Keratinocyte (primary cell): ENCODE data around the gene TNS3. TPM values are rescaled to one million over a fixed set of nuclear protein-coding genes. Genes with fewer than 3 reads are reported as not detected.
A peak's percentile ranks its signal among the peaks of the same experiment; 100 is the strongest.

ENCODE experiments used
- DNase-seq: peaks from one replicate; pipeline ENCODE4 v3.0.0-alpha.2; 2011; ENCODE audit warnings: low read depth, missing footprints, low spot score
- FAIRE-seq: peaks from 2 replicates; lab custom pipeline; 2011; peaks lifted over from hg19 to GRCh38; lab: Jason Lieb, UNC
- H2AFZ ChIP-seq: 2 replicates; pipeline ENCODE4 v1.6.0; 2012; ENCODE audit warnings: low read length, control low read depth, inconsistent platforms; ENCODE audit not compliant: control insufficient read depth
- H3K27ac ChIP-seq: 2 replicates; pipeline ENCODE4 v1.5.1; 2011; ENCODE audit warnings: low read length; ENCODE audit not compliant: control insufficient read depth, insufficient read depth
- H3K27me3 ChIP-seq: 3 replicates; pipeline ENCODE4 v1.6.0; 2011; ENCODE audit warnings: low read length; ENCODE audit not compliant: control insufficient read depth, insufficient read depth; ENCODE audit errors: extremely low read depth
- H3K36me3 ChIP-seq, 2 experiments: 2 replicates in 1 of 2; 3 replicates in 1 of 2; pipeline ENCODE4 v1.5.1; 2011; ENCODE audit warnings: low read length in 2 of 2, mild to moderate bottlenecking in 1 of 2; ENCODE audit not compliant: control insufficient read depth in 2 of 2, insufficient read depth in 2 of 2; ENCODE audit errors: extremely low read depth in 1 of 2
- H3K4me1 ChIP-seq: 3 replicates; pipeline ENCODE4 v1.5.1; 2011; ENCODE audit warnings: low read length; ENCODE audit not compliant: control insufficient read depth, insufficient read depth; ENCODE audit errors: extremely low read depth
- H3K4me2 ChIP-seq: 3 replicates; pipeline ENCODE4 v1.6.0; 2011; ENCODE audit warnings: low read depth, low read length; ENCODE audit not compliant: control insufficient read depth, insufficient read depth; ENCODE audit errors: extremely low read depth
- H3K4me3 ChIP-seq, 3 experiments: fragments of 200-600 bp in 1 of 3; sonication (generic) in 1 of 3; 2 replicates in 2 of 3; 3 replicates in 1 of 3; pipeline ENCODE4 v1.5.1; 2011 to 2016; ENCODE audit warnings: low read length in 3 of 3, mild to moderate bottlenecking in 3 of 3, control low read depth in 2 of 3, inconsistent platforms in 1 of 3, low read depth in 1 of 3, mixed read lengths in 1 of 3, mixed run types in 1 of 3, moderate library complexity in 1 of 3; ENCODE audit not compliant: control insufficient read depth in 2 of 3, insufficient read depth in 2 of 3; ENCODE audit errors: extremely low read depth in 1 of 3
- H3K79me2 ChIP-seq: 2 replicates; pipeline ENCODE4 v1.6.0; 2012; ENCODE audit warnings: low read length; ENCODE audit not compliant: control insufficient read depth, insufficient read depth
- H3K9ac ChIP-seq: 3 replicates; pipeline ENCODE4 v1.6.0; 2011; ENCODE audit warnings: low read length; ENCODE audit not compliant: control insufficient read depth, insufficient read depth; ENCODE audit errors: extremely low read depth
- H3K9me1 ChIP-seq: 3 replicates; pipeline ENCODE4 v1.6.0; 2011; ENCODE audit warnings: low read length; ENCODE audit not compliant: control insufficient read depth, insufficient read depth; ENCODE audit errors: extremely low read depth
- H3K9me3 ChIP-seq: 2 replicates; pipeline ENCODE4 v1.5.1; 2012; ENCODE audit warnings: low read depth, low read length; ENCODE audit not compliant: control insufficient read depth
- H4K20me1 ChIP-seq: 3 replicates; pipeline ENCODE4 v1.6.0; 2011; ENCODE audit warnings: low read length; ENCODE audit not compliant: control insufficient read depth, insufficient read depth; ENCODE audit errors: extremely low read depth
- EZH2 ChIP-seq: IDR thresholded peaks from one replicate; pipeline ENCODE4 v1.6.1; 2012; ENCODE audit warnings: inconsistent platforms, mild to moderate bottlenecking, low read length, moderate library complexity
- dilution Hi-C: fragments of 300-500 bp; cut with MboI; formaldehyde crosslinking; loops from one replicate; pipeline ENCODE4 v1.7.0; 2020; ENCODE audit warnings: low sequenced_read_pairs; ENCODE audit not compliant: extremely low pct_ligation_motif_present
- polyA plus RNA-seq, 5 experiments: library from polyadenylated mRNA; depleted of rRNA in 3 of 5; stranded (reverse) in 3 of 5; stranded (forward) in 1 of 5; unstranded in 1 of 5; fragments of >200 nt; gene quantifications; 1 replicate in 1 of 5; 2 replicates in 3 of 5; 3 replicates in 1 of 5; pipeline versions ENCODE4 v1.2.1 to v1.2.3, GENCODE V29; 2011 to 2012; ENCODE audit warnings: missing spikeins in 2 of 5, low read depth in 1 of 5, low replicate concordance in 1 of 5
- TF ChIP-seq, protein P1 (sequence below), 3 experiments: IDR thresholded peaks in 1 of 3; conservative IDR thresholded peaks in 1 of 3; optimal IDR thresholded peaks in 1 of 3; 2 replicates in 2 of 3; 3 replicates in 1 of 3; pipeline versions ENCODE3 to v1.5.1; 2011; ENCODE audit warnings: low read length in 3 of 3, mild to moderate bottlenecking in 3 of 3, moderate library complexity in 2 of 3, control low read depth in 1 of 3, inconsistent platforms in 1 of 3; ENCODE audit not compliant: insufficient read depth in 2 of 3; ENCODE audit errors: extremely low read depth in 1 of 3

TNS3 gene
- polyA plus RNA-seq, 1 donor (not counting 4 experiments of a cell fraction or from before 2014, with no cell fraction given): 3.9 TPM

GRCh38 chr7:47290867-47291266 lies 291.0 kb downstream of the TNS3 start:
- peak overlapping the region in 1 of 3 experiments; percentile 31 for H3K4me3 ChIP-seq
- H2AFZ ChIP-seq: no peak overlapping the region
- DNase-seq: no peak
- H3K9me1 ChIP-seq: no peaks in the 10 kb centered on the region
- FAIRE-seq: no peak
- peak overlapping the region; percentile 33 for H3K4me2 ChIP-seq
- H3K9ac ChIP-seq: no peak overlapping the region
- peaks cover 34% of the 10 kb centered on the region for H3K4me1 ChIP-seq
- H3K27me3 ChIP-seq: no peaks in the 10 kb centered on the region
- H3K9me3 ChIP-seq: no peaks in the 10 kb centered on the region
- H3K36me3 ChIP-seq: no peaks in the 10 kb centered on the region
- H4K20me1 ChIP-seq: no peaks in the 10 kb centered on the region
- no peak for TF ChIP-seq EZH2
- TF ChIP-seq, protein P1, sequence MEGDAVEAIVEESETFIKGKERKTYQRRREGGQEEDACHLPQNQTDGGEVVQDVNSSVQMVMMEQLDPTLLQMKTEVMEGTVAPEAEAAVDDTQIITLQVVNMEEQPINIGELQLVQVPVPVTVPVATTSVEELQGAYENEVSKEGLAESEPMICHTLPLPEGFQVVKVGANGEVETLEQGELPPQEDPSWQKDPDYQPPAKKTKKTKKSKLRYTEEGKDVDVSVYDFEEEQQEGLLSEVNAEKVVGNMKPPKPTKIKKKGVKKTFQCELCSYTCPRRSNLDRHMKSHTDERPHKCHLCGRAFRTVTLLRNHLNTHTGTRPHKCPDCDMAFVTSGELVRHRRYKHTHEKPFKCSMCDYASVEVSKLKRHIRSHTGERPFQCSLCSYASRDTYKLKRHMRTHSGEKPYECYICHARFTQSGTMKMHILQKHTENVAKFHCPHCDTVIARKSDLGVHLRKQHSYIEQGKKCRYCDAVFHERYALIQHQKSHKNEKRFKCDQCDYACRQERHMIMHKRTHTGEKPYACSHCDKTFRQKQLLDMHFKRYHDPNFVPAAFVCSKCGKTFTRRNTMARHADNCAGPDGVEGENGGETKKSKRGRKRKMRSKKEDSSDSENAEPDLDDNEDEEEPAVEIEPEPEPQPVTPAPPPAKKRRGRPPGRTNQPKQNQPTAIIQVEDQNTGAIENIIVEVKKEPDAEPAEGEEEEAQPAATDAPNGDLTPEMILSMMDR (optimal IDR thresholded peaks at IDR 0.05 in 1 of 3, IDR thresholded peaks at IDR 0.05 in 1 of 3, conservative IDR thresholded peaks at IDR 0.05 in 1 of 3; ENCODE audit: extremely low read depth in 1 of 3, insufficient read depth in 2 of 3, low read length in 3 of 3): no peak
- H3K79me2 ChIP-seq: no peaks in the 10 kb centered on the region
- dilution Hi-C loops: no loop called here
- peak overlapping the region; percentile 75 for H3K27ac ChIP-seq

- TF ChIP-seq, protein P1 (optimal IDR thresholded peaks at IDR 0.05 in 1 of 3, IDR thresholded peaks at IDR 0.05 in 1 of 3, conservative IDR thresholded peaks at IDR 0.05 in 1 of 3; ENCODE audit: extremely low read depth in 1 of 3, insufficient read depth in 2 of 3, low read length in 3 of 3): no peak
- no peak for TF ChIP-seq EZH2
- H2AFZ ChIP-seq: no peak overlapping the region
- no peaks in the 10 kb centered on the region for H3K9me1 ChIP-seq
- no peak overlapping the region for H3K9ac ChIP-seq
- H3K27ac ChIP-seq: peak overlapping the region; percentile 75
- peak overlapping the region; percentile 33 for H3K4me2 ChIP-seq
- peaks cover 30% of the 10 kb centered on the region for H3K4me1 ChIP-seq
- no peak for DNase-seq
- no peaks in the 10 kb centered on the region for H3K36me3 ChIP-seq
- no peaks in the 10 kb centered on the region for H3K27me3 ChIP-seq
- no peaks in the 10 kb centered on the region for H3K79me2 ChIP-seq
- no peaks in the 10 kb centered on the region for H3K9me3 ChIP-seq
- no peak overlapping the region for H3K4me3 ChIP-seq
- dilution Hi-C loops: no loop called here
- no peaks in the 10 kb centered on the region for H4K20me1 ChIP-seq
- FAIRE-seq: peak; percentile 81
Observed at GRCh38 chr7:47290466-47290865, 291.4 kb downstream of the TNS3 start.
